Pons (tissue), 1 donor: ENCODE data around the gene TMEM40.
"Not testable (repeated sequence)": the region's sequence is repeated elsewhere in the genome, so short reads cannot be mapped to it uniquely, and the experiment has no call there.

Experiments
- DNase-seq: peaks from one replicate; pipeline ENCODE4 v3.0.0-alpha.2; 2016; ENCODE audit warnings: low spot score

Gene TMEM40

GRCh38 chr3:12775970-12776369 is 16.9 kb upstream of the TMEM40 start:
- DNase-seq, result not testable (repeated sequence)

GRCh38 chr3:12775226-12775625 is 16.2 kb upstream of the TMEM40 start:
- DNase-seq, result no peak

GRCh38 chr3:12774619-12775018 is 15.6 kb upstream of the TMEM40 start:
- DNase-seq, result no peak

GRCh38 chr3:12773710-12774086 is 14.6 kb upstream of the TMEM40 start:
- no peak for DNase-seq

GRCh38 chr3:12773030-12773709 is 14.1 kb upstream of the TMEM40 start:
- no peak for DNase-seq

GRCh38 chr3:12772462-12772861 is 13.4 kb upstream of the TMEM40 start:
- no peak for DNase-seq

GRCh38 chr3:12771236-12771635 is 12.2 kb upstream of the TMEM40 start:
- DNase-seq, result no peak

- no peak for DNase-seq
Measured at GRCh38 chr3:12769761-12770160, 10.7 kb upstream of the TMEM40 start.

- DNase-seq, result no peak
Measured at GRCh38 chr3:12768579-12769527, 9.8 kb upstream of the TMEM40 start.

- peak; percentile 49 for DNase-seq
Measured at GRCh38 chr3:12766541-12766940, 7.5 kb upstream of the TMEM40 start.

GRCh38 chr3:12764171-12764776 is 5.2 kb upstream of the TMEM40 start:
- DNase-seq, result no peak

- no peak for DNase-seq
Measured at GRCh38 chr3:12759693-12760565, 870 bp upstream of the TMEM40 start.

GRCh38 chr3:12758025-12758781 is 856 bp downstream of the TMEM40 start:
- no peak for DNase-seq

- no peak for DNase-seq
Measured at GRCh38 chr3:12756635-12757034, 2.4 kb downstream of the TMEM40 start.

- DNase-seq, result no peak
Measured at GRCh38 chr3:12756175-12756574, 2.9 kb downstream of the TMEM40 start.

- DNase-seq, result no peak
Measured at GRCh38 chr3:12755754-12756153, 3.3 kb downstream of the TMEM40 start.

- no peak for DNase-seq
Measured at GRCh38 chr3:12754313-12754712, 4.7 kb downstream of the TMEM40 start.

GRCh38 chr3:12753275-12754028 is 5.6 kb downstream of the TMEM40 start:
- no peak for DNase-seq

GRCh38 chr3:12752809-12753208 is 6.2 kb downstream of the TMEM40 start:
- DNase-seq, result no peak

- DNase-seq, result no peak
Measured at GRCh38 chr3:12752102-12752501, 7.0 kb downstream of the TMEM40 start.
